Ascending aorta (tissue), 2 donors: ENCODE results near the gene SCLY. TPM values are rescaled to one million over a fixed set of nuclear protein-coding genes. Genes with fewer than 3 reads are reported as not detected.

Experiments used
- DNase-seq, 2 donors: peaks; one replicate each; pipeline ENCODE4 v3.0.0-alpha.2; 2019; ENCODE audit warnings: low spot score in 2 of 2
- H3K27ac ChIP-seq, 2 donors: fragments of 200-600 bp; sonication (generic); one replicate each; pipeline ENCODE4 v1.5.1; 2016 to 2017; ENCODE audit warnings: mild to moderate bottlenecking in 1 of 2
- H3K27me3 ChIP-seq: fragments of 200-600 bp; sonication (generic); one replicate; pipeline ENCODE4 v1.5.1; 2017
- H3K36me3 ChIP-seq, 2 donors: fragments of 200-600 bp; sonication (generic); one replicate each; pipeline ENCODE4 v1.5.1; 2016
- H3K4me1 ChIP-seq, 2 donors: fragments of 200-600 bp; sonication (generic); one replicate each; pipeline ENCODE4 v1.5.1; 2016 to 2017; ENCODE audit warnings: mild to moderate bottlenecking in 1 of 2
- H3K4me3 ChIP-seq, 2 donors: fragments of 200-600 bp; sonication (generic); one replicate each; pipeline ENCODE4 v1.5.1; 2016 to 2017; ENCODE audit warnings: mild to moderate bottlenecking in 1 of 2
- H3K9me3 ChIP-seq, 2 donors: fragments of 200-600 bp; sonication (generic); one replicate each; pipeline ENCODE4 v1.5.1; 2016
- intact Hi-C: fragments of 100-400 bp; cut with DNase I; formaldehyde crosslinking; loops from one replicate; pipeline ENCODE4 v1.15.1; 2023
- total RNA-seq: library from RNA; depleted of rRNA; stranded (reverse); fragments of >200 nt; gene quantifications from one replicate; pipeline ENCODE4 v1.1.0, GENCODE V29; 2016
- TF ChIP-seq, protein P1 (sequence below), 3 experiments: fragments of 200-600 bp in 2 of 3; fragments of 450-650 bp in 1 of 3; sonication (generic) in 2 of 3; IDR thresholded peaks; one replicate each; pipeline ENCODE4 v1.5.1; 2016 to 2019; ENCODE audit warnings: antibody characterized with exemption in 3 of 3, mild to moderate bottlenecking in 1 of 3, moderate library complexity in 1 of 3

SCLY gene, protein sequence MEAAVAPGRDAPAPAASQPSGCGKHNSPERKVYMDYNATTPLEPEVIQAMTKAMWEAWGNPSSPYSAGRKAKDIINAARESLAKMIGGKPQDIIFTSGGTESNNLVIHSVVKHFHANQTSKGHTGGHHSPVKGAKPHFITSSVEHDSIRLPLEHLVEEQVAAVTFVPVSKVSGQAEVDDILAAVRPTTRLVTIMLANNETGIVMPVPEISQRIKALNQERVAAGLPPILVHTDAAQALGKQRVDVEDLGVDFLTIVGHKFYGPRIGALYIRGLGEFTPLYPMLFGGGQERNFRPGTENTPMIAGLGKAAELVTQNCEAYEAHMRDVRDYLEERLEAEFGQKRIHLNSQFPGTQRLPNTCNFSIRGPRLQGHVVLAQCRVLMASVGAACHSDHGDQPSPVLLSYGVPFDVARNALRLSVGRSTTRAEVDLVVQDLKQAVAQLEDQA
- 87.5 TPM for total RNA-seq

DNA sequence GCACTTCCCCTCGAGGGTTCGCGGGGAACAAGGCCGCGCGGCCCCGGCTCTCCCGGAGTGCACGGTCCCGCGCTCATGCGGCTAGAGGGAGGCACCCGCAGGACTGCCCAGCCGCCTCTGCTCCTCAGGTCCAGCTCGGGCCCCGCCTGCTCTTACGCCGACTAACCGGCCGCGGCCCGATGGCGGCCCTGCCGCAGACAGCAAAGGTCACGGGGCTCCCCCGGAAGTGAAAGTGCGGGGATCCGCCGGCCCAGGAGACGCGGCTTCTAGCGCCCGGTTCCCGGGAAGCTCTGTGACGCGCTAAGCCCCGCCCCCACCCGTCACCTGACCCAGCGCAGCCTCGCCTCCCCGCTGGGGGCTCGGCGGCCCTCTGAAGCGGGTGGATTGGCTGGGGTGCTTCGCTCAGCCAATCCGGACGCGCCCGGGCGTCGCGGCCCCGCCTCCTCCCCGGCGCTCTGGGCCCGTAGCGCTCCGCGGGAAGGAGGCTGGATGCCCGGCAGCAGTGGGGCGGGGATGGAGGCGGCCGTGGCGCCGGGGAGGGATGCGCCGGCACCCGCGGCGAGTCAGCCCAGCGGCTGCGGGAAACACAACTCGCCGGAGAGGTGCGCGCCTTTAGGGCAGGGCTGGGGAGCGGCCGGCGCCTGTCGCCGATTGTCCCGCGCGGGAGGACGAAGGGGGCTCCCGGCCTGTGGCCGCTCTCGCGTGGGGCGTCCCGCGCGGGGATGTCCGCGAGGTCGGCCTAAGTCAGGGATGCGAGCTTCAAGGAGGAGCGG, at the start of gene SCLY:
SCLY (plus strand) TSS at position 460 of the 773 bp plus-strand sequence; CDS start at position 514, 54 bp downstream.
- Histone ChIP-seq H3K36me3 (peaks cover 0 to under 1% of the 10 kb centered on the region in 2 donors), H3K4me3 (peak within 1 kb of the TSS; percentile 85 to 92), H3K27ac (peak within 1 kb of the TSS; percentile 87 to 89), H3K9me3 (no peaks in the 10 kb centered on the region), H3K27me3 (no peaks in the 10 kb centered on the region), H3K4me1 (peaks cover 5 to 17% of the 10 kb centered on the region in 2 donors)
- TF ChIP-seq, protein P1, sequence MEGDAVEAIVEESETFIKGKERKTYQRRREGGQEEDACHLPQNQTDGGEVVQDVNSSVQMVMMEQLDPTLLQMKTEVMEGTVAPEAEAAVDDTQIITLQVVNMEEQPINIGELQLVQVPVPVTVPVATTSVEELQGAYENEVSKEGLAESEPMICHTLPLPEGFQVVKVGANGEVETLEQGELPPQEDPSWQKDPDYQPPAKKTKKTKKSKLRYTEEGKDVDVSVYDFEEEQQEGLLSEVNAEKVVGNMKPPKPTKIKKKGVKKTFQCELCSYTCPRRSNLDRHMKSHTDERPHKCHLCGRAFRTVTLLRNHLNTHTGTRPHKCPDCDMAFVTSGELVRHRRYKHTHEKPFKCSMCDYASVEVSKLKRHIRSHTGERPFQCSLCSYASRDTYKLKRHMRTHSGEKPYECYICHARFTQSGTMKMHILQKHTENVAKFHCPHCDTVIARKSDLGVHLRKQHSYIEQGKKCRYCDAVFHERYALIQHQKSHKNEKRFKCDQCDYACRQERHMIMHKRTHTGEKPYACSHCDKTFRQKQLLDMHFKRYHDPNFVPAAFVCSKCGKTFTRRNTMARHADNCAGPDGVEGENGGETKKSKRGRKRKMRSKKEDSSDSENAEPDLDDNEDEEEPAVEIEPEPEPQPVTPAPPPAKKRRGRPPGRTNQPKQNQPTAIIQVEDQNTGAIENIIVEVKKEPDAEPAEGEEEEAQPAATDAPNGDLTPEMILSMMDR (IDR thresholded peaks at IDR 0.05) = no peak
- peak; percentile 89 to 98 for DNase-seq
- intact Hi-C loops = loop anchor here (1.0 to 2.0 kb wide), 7 partner anchors 62 to 202 kb away; partner anchors contain the start of genes HES6 and KLHL30

GRCh38 chr2:238013806-238014205, 47.0 kb upstream of the SCLY start:
- H3K27ac ChIP-seq = no peak overlapping the region
- no peaks in the 10 kb centered on the region for H3K9me3 ChIP-seq
- H3K4me3 ChIP-seq = no peak overlapping the region
- peaks cover 0 to 9% of the 10 kb centered on the region in 2 donors for H3K36me3 ChIP-seq
- no peaks in the 10 kb centered on the region for H3K27me3 ChIP-seq
- TF ChIP-seq, protein P1 (IDR thresholded peaks at IDR 0.05) = no peak
- intact Hi-C loops = no loop called here
- no peak for DNase-seq
- no peaks in the 10 kb centered on the region for H3K4me1 ChIP-seq

GRCh38 chr2:238015705-238016104, 45.1 kb upstream of the SCLY start:
- no peak overlapping the region for H3K4me3 ChIP-seq
- H3K4me1 ChIP-seq = no peaks in the 10 kb centered on the region
- no peaks in the 10 kb centered on the region for H3K9me3 ChIP-seq
- H3K27ac ChIP-seq = no peak overlapping the region
- intact Hi-C loops = no loop called here
- no peak for DNase-seq
- H3K36me3 ChIP-seq = peaks cover 0 to 12% of the 10 kb centered on the region in 2 donors
- no peaks in the 10 kb centered on the region for H3K27me3 ChIP-seq
- TF ChIP-seq, protein P1 (IDR thresholded peaks at IDR 0.05) = no peak

DNA sequence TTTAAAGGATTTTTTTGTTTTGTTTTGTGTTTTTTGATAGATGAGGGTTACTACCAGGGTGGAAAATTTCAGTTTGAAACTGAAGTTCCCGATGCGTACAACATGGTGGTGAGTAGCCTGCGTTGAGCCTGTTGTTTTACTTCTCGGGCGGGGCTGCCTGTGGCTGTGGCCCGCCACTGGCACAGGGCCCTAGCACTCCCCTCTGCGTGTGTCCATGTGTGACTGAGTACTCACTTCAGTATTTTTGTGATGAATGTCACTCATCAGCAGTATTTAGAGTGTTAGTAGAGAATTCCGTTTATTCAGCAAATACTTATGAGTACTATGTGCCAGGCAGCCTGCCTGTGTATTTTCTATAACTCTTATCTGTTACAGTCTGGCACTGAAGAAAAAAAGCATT, 44.3 kb upstream of the SCLY start:
- peaks cover 0 to 12% of the 10 kb centered on the region in 2 donors for H3K36me3 ChIP-seq
- no peak for DNase-seq
- no peaks in the 10 kb centered on the region for H3K9me3 ChIP-seq
- TF ChIP-seq, protein P1 (IDR thresholded peaks at IDR 0.05) = no peak
- intact Hi-C loops = no loop called here
- H3K27me3 ChIP-seq = no peaks in the 10 kb centered on the region
- no peak overlapping the region for H3K27ac ChIP-seq
- no peaks in the 10 kb centered on the region for H3K4me1 ChIP-seq
- H3K4me3 ChIP-seq = no peak overlapping the region

GRCh38 chr2:238019962-238020361, 40.8 kb upstream of the SCLY start:
- intact Hi-C loops = loop anchor here (5.0 kb wide), 1 partner anchor 163 kb away; the partner anchor contains the start of gene RAMP1
- Histone ChIP-seq H3K4me1 (no peaks in the 10 kb centered on the region), H3K27ac (no peak overlapping the region), H3K9me3 (no peaks in the 10 kb centered on the region), H3K27me3 (no peaks in the 10 kb centered on the region), H3K4me3 (no peak overlapping the region), H3K36me3 (peaks cover 0 to 15% of the 10 kb centered on the region in 2 donors)
- no peak for DNase-seq
- TF ChIP-seq, protein P1 (IDR thresholded peaks at IDR 0.05) = no peak
